VCaP (cell line): Measurements from ENCODE around the gene PSMB7.
A peak's percentile ranks its signal among the peaks of the same experiment; 100 is the strongest.

Experiments
- H3K27ac ChIP-seq: fragments of 450-650 bp; 2 replicates; pipeline ENCODE4 v1.5.1; 2017
- TF ChIP-seq, protein P1 (sequence below): fragments of 450-650 bp; conservative IDR thresholded peaks from 2 replicates; pipeline ENCODE4 v1.5.1; 2017; ENCODE audit warnings: mild to moderate bottlenecking, moderate library complexity

The PSMB7 gene

DNA sequence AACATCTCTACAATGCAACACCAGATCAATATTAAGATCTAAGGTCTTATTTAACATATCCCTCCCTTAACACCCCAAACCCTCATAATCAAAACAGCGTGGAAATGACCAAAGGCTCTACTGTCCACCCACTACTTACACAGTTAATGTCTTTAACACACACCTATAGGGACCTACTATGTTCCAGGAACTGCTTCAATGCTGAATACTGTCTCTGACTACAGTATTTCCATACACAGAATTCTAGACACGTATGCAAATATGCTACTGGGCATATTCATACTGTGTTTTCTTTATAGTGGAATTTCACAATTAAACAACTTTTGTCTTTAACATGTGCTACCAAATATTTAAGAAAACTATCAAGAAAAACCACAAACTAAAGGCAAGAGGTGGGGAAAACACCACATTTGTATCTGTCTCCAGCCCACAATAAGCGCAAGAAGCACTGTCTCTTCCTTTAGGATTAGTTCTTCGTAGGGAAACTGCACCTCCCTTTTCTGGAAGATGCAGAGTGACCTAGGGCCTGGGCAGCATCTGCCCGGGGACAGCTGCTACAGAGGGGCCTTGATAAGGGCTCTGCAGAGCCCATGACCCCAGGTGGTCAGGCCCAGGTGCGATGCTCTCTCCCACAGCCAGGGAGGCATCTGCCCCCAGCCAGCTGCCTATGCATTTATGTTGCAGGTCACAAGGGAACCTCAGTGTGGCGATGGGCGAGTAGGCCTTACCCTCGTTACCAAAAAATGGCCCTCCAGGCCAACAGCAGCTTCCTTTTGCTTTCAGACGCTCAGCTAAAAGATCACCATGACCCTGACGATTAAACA, 55.2 kb downstream of the PSMB7 start:
- TF ChIP-seq, protein P1, sequence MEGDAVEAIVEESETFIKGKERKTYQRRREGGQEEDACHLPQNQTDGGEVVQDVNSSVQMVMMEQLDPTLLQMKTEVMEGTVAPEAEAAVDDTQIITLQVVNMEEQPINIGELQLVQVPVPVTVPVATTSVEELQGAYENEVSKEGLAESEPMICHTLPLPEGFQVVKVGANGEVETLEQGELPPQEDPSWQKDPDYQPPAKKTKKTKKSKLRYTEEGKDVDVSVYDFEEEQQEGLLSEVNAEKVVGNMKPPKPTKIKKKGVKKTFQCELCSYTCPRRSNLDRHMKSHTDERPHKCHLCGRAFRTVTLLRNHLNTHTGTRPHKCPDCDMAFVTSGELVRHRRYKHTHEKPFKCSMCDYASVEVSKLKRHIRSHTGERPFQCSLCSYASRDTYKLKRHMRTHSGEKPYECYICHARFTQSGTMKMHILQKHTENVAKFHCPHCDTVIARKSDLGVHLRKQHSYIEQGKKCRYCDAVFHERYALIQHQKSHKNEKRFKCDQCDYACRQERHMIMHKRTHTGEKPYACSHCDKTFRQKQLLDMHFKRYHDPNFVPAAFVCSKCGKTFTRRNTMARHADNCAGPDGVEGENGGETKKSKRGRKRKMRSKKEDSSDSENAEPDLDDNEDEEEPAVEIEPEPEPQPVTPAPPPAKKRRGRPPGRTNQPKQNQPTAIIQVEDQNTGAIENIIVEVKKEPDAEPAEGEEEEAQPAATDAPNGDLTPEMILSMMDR = no peak
- no peak overlapping the region for H3K27ac ChIP-seq

GRCh38 chr9:124359426-124359825, 55.8 kb downstream of the PSMB7 start:
- TF ChIP-seq, protein P1 = no peak
- no peak overlapping the region for H3K27ac ChIP-seq

- H3K27ac ChIP-seq = no peak overlapping the region
- TF ChIP-seq, protein P1 = no peak
Observed at GRCh38 chr9:124358631-124359030, 56.6 kb downstream of the PSMB7 start.

GRCh38 chr9:124357721-124358361, 57.4 kb downstream of the PSMB7 start:
- H3K27ac ChIP-seq = 0 out of 2 replicates have a peak overlapping the region, but pooled peaks have one; percentile 16
- TF ChIP-seq, protein P1 = no peak

DNA sequence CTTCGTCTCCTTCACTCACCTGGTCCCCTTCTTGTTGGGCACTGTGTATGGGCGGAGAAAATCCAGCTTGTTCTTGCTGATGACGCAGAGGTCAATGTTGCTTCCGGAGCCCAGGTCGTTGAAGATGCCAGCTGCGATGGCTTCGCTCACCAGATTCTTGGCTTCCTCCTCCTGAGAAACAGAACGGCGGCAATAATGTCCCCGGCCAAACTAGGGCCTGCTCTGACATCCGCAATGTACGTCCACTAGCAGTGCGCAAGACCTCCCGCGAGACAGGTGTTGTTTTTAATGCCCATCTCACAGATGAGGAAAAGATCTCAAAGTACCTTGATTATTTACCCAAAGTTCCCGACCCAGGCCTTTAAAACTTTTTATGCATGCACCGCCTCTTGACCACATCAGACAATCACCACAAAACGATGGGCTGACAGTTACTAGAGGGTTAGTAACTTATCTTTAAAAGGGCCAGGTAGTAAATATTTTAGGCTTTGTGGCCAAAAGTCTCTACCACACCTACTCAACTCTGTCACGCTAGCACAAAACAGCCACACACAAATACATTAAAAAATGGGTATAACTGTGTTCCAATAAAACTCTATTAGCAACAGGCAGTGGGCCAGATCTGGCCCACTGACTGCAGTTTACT, 58.4 kb downstream of the PSMB7 start:
- 0 out of 2 replicates have a peak overlapping the region, but pooled peaks have one; percentile 16 for H3K27ac ChIP-seq
- TF ChIP-seq, protein P1 = no peak

GRCh38 chr9:124355941-124356744, 59.1 kb downstream of the PSMB7 start:
- H3K27ac ChIP-seq = no peak overlapping the region
- TF ChIP-seq, protein P1 = no peak
